Measurements from ENCODE around the gene DUSP23.

DUSP23 gene

DNA sequence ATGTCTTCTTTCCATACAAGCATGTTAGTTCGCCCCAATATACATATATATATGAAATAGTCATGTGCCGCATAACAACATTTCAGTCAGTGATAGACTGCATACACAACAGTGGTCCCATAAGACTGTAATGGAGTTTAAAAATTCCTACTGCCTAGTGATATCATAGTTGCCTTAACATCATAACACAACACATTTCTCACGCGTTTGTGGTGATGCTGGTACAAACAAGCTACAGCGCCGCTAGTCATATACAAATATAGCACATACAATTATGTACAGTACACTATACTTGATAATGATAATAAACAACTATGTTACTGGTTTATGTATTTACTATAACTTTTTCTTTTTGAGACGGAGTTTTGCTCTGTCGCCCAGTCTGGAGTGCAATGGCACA, 35.2 kb downstream of the DUSP23 start:
- Histone ChIP-seq H3K9ac (ENCODE audit: low read length) (no peak overlapping the region), H3K18ac (ENCODE audit: low read length) (no peak overlapping the region), H2AFZ (ENCODE audit: insufficient read depth, low read length, poor library complexity) (no peak overlapping the region), H3K4me1 (ENCODE audit: control insufficient read depth in 1 of 2, insufficient read depth in 2 of 2, low read length in 2 of 2) (no peaks in the 10 kb centered on the region), H3K27me3 (ENCODE audit: insufficient read depth, low read length) (no peaks in the 10 kb centered on the region), H4K91ac (ENCODE audit: low read depth, low read length) (no peak overlapping the region), H3K79me2 (ENCODE audit: control insufficient read depth, insufficient read depth, low read length, poor library complexity) (no peaks in the 10 kb centered on the region), H3K4ac (ENCODE audit: low read depth, low read length) (no peak overlapping the region), H2BK5ac (ENCODE audit: low read depth, low read length, poor library complexity) (no peak overlapping the region), H3K27ac (ENCODE audit: low read depth, low read length) (no peak overlapping the region), H3K36me3 (ENCODE audit: control insufficient read depth in 1 of 2, insufficient read depth in 2 of 2, low read length in 2 of 2) (no peaks in the 10 kb centered on the region), H4K12ac (ENCODE audit: low read depth, low read length) (no peak overlapping the region), H2BK12ac (ENCODE audit: low read length) (no peak overlapping the region), H3K9me3 (ENCODE audit: insufficient read depth, low read depth, low read length) (no peaks in the 10 kb centered on the region), H3K79me1 (ENCODE audit: low read length) (no peaks in the 10 kb centered on the region), H3K4me3 (ENCODE audit: low read depth, low read length) (no peak overlapping the region), H3K4me2 (ENCODE audit: low read length) (no peak overlapping the region), H4K8ac (ENCODE audit: low read depth, low read length) (no peak overlapping the region), H2BK120ac (ENCODE audit: insufficient read depth, low read length, poor library complexity) (no peak overlapping the region), H2AK5ac (ENCODE audit: low read length) (no peak overlapping the region), H3K23ac (ENCODE audit: low read length) (no peak overlapping the region), H3K14ac (ENCODE audit: low read length) (no peak overlapping the region)
- DNase-seq, result peak; percentile 73 to 91
- no CpG with 5 or more reads among the region's 8 CpGs for WGBS (ENCODE audit: extremely low coverage, insufficient coverage, insufficient read length)

DNA sequence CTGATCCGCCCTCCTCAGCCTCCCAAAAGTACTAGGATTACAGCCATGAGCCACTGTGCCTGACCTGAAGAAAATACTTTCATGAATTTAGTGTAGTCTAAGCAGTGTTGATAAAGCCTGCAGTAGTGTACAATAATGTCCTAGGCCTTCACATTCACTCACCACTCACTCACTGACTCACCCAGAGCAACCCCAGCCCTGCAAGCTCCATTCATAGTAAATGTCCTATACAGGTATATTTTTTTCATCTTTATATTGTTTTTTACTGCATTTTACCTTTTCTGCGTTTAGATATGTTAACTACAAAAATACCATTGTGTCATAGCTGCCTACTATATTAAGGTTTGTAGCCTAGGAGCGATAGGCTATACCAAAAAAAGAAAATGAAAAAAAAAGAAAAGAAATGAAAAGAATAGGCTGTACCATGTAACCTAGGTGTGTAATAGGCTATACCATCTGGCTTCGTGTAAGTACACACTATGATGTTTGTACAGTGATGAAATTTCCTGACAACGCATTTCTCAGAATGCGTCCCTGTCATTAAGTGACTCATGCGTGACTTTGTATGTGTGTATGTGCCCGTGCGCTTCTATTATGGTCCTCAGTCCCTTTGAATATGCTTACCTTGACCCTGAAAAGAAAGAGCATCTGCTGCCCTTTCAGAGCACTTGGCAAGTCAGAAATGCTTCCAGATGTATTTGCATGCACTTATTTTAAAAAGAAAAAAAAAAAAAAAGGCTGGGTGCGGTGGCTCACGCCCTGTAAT, 36.7 kb downstream of the DUSP23 start:
- no peak overlapping the region for H2BK5ac ChIP-seq (ENCODE audit: low read depth, low read length, poor library complexity)
- no peaks in the 10 kb centered on the region for H3K4me1 ChIP-seq (ENCODE audit: control insufficient read depth in 1 of 2, insufficient read depth in 2 of 2, low read length in 2 of 2)
- H3K27ac ChIP-seq (ENCODE audit: low read depth, low read length), result no peak overlapping the region
- H4K12ac ChIP-seq (ENCODE audit: low read depth, low read length), result no peak overlapping the region
- WGBS (ENCODE audit: extremely low coverage, insufficient coverage, insufficient read length), result no CpG with 5 or more reads among the region's 11 CpGs
- H3K79me2 ChIP-seq (ENCODE audit: control insufficient read depth, insufficient read depth, low read length, poor library complexity), result no peaks in the 10 kb centered on the region
- H3K9ac ChIP-seq (ENCODE audit: low read length), result no peak overlapping the region
- H3K4me3 ChIP-seq (ENCODE audit: low read depth, low read length), result no peak overlapping the region
- H3K79me1 ChIP-seq (ENCODE audit: low read length), result no peaks in the 10 kb centered on the region
- H4K91ac ChIP-seq (ENCODE audit: low read depth, low read length), result no peak overlapping the region
- no peak overlapping the region for H3K14ac ChIP-seq (ENCODE audit: low read length)
- H3K18ac ChIP-seq (ENCODE audit: low read length), result no peak overlapping the region
- H3K27me3 ChIP-seq (ENCODE audit: insufficient read depth, low read length), result no peaks in the 10 kb centered on the region
- no peak overlapping the region for H2AFZ ChIP-seq (ENCODE audit: insufficient read depth, low read length, poor library complexity)
- H2BK120ac ChIP-seq (ENCODE audit: insufficient read depth, low read length, poor library complexity), result no peak overlapping the region
- no peak overlapping the region for H2BK12ac ChIP-seq (ENCODE audit: low read length)
- H3K4ac ChIP-seq (ENCODE audit: low read depth, low read length), result no peak overlapping the region
- H2AK5ac ChIP-seq (ENCODE audit: low read length), result no peak overlapping the region
- no peak overlapping the region for H4K8ac ChIP-seq (ENCODE audit: low read depth, low read length)
- H3K23ac ChIP-seq (ENCODE audit: low read length), result no peak overlapping the region
- H3K36me3 ChIP-seq (ENCODE audit: control insufficient read depth in 1 of 2, insufficient read depth in 2 of 2, low read length in 2 of 2), result no peaks in the 10 kb centered on the region
- DNase-seq, result peak; percentile 84 to 97
- no peak overlapping the region for H3K4me2 ChIP-seq (ENCODE audit: low read length)
- no peaks in the 10 kb centered on the region for H3K9me3 ChIP-seq (ENCODE audit: insufficient read depth, low read depth, low read length)

DNA sequence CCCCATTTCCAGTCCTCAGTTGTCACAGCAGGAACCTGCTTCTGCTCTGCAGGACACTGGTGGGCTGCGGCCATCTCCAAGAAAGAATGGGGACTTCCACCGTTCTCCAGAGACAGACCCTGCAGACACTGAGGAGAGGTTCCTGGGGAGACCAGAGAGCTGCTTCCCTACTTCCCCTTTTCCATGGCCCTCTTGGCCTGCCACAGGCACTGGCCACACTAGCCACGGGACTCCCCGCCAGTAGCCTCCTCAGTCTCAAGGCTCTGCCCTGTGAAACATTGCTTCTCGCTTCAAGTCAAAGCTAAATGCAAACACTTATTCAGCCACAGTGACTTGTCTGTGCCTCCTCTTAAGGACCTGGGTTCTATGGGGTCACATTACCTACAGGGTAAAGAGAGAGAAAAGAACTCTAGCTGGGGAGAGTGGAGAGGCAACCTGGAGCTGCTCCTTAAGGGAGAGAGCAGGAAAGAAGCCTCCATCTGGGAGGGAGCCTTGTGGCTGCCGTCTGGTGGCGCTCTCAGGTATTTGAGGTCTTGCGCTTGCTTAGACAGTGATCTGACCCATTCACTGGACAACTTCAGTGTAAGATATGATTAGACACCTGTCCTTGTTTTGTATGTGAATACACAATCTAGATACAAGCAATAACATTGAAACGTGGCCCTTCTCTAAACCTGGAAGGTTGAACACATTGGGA, 40.6 kb downstream of the DUSP23 start:
- DNase-seq, result peak; percentile 41 to 81
- Histone ChIP-seq H3K27ac (ENCODE audit: low read depth, low read length) (no peak overlapping the region), H2BK5ac (ENCODE audit: low read depth, low read length, poor library complexity) (no peak overlapping the region), H4K91ac (ENCODE audit: low read depth, low read length) (no peak overlapping the region), H3K36me3 (ENCODE audit: control insufficient read depth in 1 of 2, insufficient read depth in 2 of 2, low read length in 2 of 2) (no peaks in the 10 kb centered on the region), H2AK5ac (ENCODE audit: low read length) (no peak overlapping the region), H2BK12ac (ENCODE audit: low read length) (no peak overlapping the region), H3K4me2 (ENCODE audit: low read length) (no peak overlapping the region), H2BK120ac (ENCODE audit: insufficient read depth, low read length, poor library complexity) (no peak overlapping the region), H3K27me3 (ENCODE audit: insufficient read depth, low read length) (no peaks in the 10 kb centered on the region), H3K23ac (ENCODE audit: low read length) (no peak overlapping the region), H3K9me3 (ENCODE audit: insufficient read depth, low read depth, low read length) (no peaks in the 10 kb centered on the region), H3K18ac (ENCODE audit: low read length) (no peak overlapping the region), H3K79me1 (ENCODE audit: low read length) (no peaks in the 10 kb centered on the region), H3K14ac (ENCODE audit: low read length) (no peak overlapping the region), H3K4me3 (ENCODE audit: low read depth, low read length) (no peak overlapping the region), H3K79me2 (ENCODE audit: control insufficient read depth, insufficient read depth, low read length, poor library complexity) (no peaks in the 10 kb centered on the region), H3K4ac (ENCODE audit: low read depth, low read length) (no peak overlapping the region), H3K9ac (ENCODE audit: low read length) (no peak overlapping the region), H4K12ac (ENCODE audit: low read depth, low read length) (no peak overlapping the region), H2AFZ (ENCODE audit: insufficient read depth, low read length, poor library complexity) (no peak overlapping the region), H3K4me1 (ENCODE audit: control insufficient read depth in 1 of 2, insufficient read depth in 2 of 2, low read length in 2 of 2) (peaks cover 13% of the 10 kb centered on the region in 2 experiments), H4K8ac (ENCODE audit: low read depth, low read length) (no peak overlapping the region)
- no CpG with 5 or more reads among the region's 9 CpGs for WGBS (ENCODE audit: extremely low coverage, insufficient coverage, insufficient read length)

DNA sequence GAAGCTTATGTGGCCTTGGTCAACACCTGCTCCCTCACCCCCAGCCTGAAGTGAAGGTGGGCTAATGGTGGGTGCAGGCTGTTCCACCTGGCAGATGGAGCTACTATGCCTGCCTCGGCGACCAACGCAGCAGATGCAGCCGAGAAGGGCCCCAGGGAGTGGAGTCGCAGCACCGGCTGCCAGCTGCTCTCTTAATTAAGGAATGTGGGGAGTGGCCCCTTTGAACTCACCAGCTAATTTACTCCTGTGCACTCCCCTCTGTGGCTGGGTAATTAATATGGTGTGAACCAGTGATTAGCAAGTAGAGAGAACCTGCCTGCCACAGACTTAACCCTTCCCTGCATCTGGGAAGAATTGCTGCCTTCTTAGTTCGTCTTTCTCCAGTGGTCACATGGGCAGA, 42.6 kb downstream of the DUSP23 start:
- Histone ChIP-seq H3K14ac (ENCODE audit: low read length) (no peak overlapping the region), H2AK5ac (ENCODE audit: low read length) (no peak overlapping the region), H3K79me2 (ENCODE audit: control insufficient read depth, insufficient read depth, low read length, poor library complexity) (no peaks in the 10 kb centered on the region), H4K91ac (ENCODE audit: low read depth, low read length) (no peak overlapping the region), H3K9ac (ENCODE audit: low read length) (no peak overlapping the region), H3K27ac (ENCODE audit: low read depth, low read length) (no peak overlapping the region), H2BK12ac (ENCODE audit: low read length) (no peak overlapping the region), H3K9me3 (ENCODE audit: insufficient read depth, low read depth, low read length) (no peaks in the 10 kb centered on the region), H3K4me3 (ENCODE audit: low read depth, low read length) (no peak overlapping the region), H2AFZ (ENCODE audit: insufficient read depth, low read length, poor library complexity) (no peak overlapping the region), H4K8ac (ENCODE audit: low read depth, low read length) (no peak overlapping the region), H3K79me1 (ENCODE audit: low read length) (no peaks in the 10 kb centered on the region), H3K18ac (ENCODE audit: low read length) (no peak overlapping the region), H3K4me2 (ENCODE audit: low read length) (no peak overlapping the region), H3K23ac (ENCODE audit: low read length) (no peak overlapping the region), H3K4me1 (ENCODE audit: control insufficient read depth in 1 of 2, insufficient read depth in 2 of 2, low read length in 2 of 2) (peaks cover 18 to 20% of the 10 kb centered on the region in 2 experiments), H3K4ac (ENCODE audit: low read depth, low read length) (no peak overlapping the region), H3K27me3 (ENCODE audit: insufficient read depth, low read length) (no peaks in the 10 kb centered on the region), H2BK5ac (ENCODE audit: low read depth, low read length, poor library complexity) (no peak overlapping the region), H2BK120ac (ENCODE audit: insufficient read depth, low read length, poor library complexity) (no peak overlapping the region), H3K36me3 (ENCODE audit: control insufficient read depth in 1 of 2, insufficient read depth in 2 of 2, low read length in 2 of 2) (no peaks in the 10 kb centered on the region), H4K12ac (ENCODE audit: low read depth, low read length) (no peak overlapping the region)
- no CpG with 5 or more reads among the region's 7 CpGs for WGBS (ENCODE audit: extremely low coverage, insufficient coverage, insufficient read length)
- DNase-seq, result no peak
